ENCODE results near the gene KLHL8.

Gene KLHL8

GRCh38 chr4:87211249-87211952 lies 9.0 kb downstream of the KLHL8 start:
- no peak for TF ChIP-seq CTCF (conservative IDR thresholded peaks at IDR 0.05; ENCODE audit: control insufficient read depth, insufficient read depth, low read depth, low read length)
- DNase-seq (ENCODE audit: low read depth), result no peak
- H3K4me3 ChIP-seq (ENCODE audit: control insufficient read depth, low read depth, low read length), result no peak overlapping the region

GRCh38 chr4:87209696-87210095 lies 10.7 kb downstream of the KLHL8 start:
- DNase-seq (ENCODE audit: low read depth), result peak; percentile 22
- H3K4me3 ChIP-seq (ENCODE audit: control insufficient read depth, low read depth, low read length), result no peak overlapping the region
- TF ChIP-seq CTCF (conservative IDR thresholded peaks at IDR 0.05; ENCODE audit: control insufficient read depth, insufficient read depth, low read depth, low read length), result no peak

GRCh38 chr4:87209182-87209581 lies 11.2 kb downstream of the KLHL8 start:
- no peak for TF ChIP-seq CTCF (conservative IDR thresholded peaks at IDR 0.05; ENCODE audit: control insufficient read depth, insufficient read depth, low read depth, low read length)
- H3K4me3 ChIP-seq (ENCODE audit: control insufficient read depth, low read depth, low read length), result no peak overlapping the region
- DNase-seq (ENCODE audit: low read depth), result no peak

GRCh38 chr4:87204559-87204958 lies 15.9 kb downstream of the KLHL8 start:
- H3K4me3 ChIP-seq (ENCODE audit: control insufficient read depth, low read depth, low read length), result no peak overlapping the region
- no peak for DNase-seq (ENCODE audit: low read depth)
- no peak for TF ChIP-seq CTCF (conservative IDR thresholded peaks at IDR 0.05; ENCODE audit: control insufficient read depth, insufficient read depth, low read depth, low read length)

GRCh38 chr4:87196927-87197326 lies 23.5 kb downstream of the KLHL8 start:
- no peak for TF ChIP-seq CTCF (conservative IDR thresholded peaks at IDR 0.05; ENCODE audit: control insufficient read depth, insufficient read depth, low read depth, low read length)
- no peak overlapping the region for H3K4me3 ChIP-seq (ENCODE audit: control insufficient read depth, low read depth, low read length)
- no peak for DNase-seq (ENCODE audit: low read depth)

GRCh38 chr4:87196146-87196545 lies 24.3 kb downstream of the KLHL8 start:
- no peak overlapping the region for H3K4me3 ChIP-seq (ENCODE audit: control insufficient read depth, low read depth, low read length)
- no peak for TF ChIP-seq CTCF (conservative IDR thresholded peaks at IDR 0.05; ENCODE audit: control insufficient read depth, insufficient read depth, low read depth, low read length)
- no peak for DNase-seq (ENCODE audit: low read depth)
